ENCODE results near the gene HMCN1. TPM values are rescaled to one million over a fixed set of nuclear protein-coding genes. Genes with fewer than 3 reads are reported as not detected.

Gene HMCN1
- total and polyA plus RNA-seq, 4 donors = 10.6 to 20.0 (median 16.8) TPM

GRCh38 chr1:185704181-185704580, 30.0 kb upstream of the HMCN1 start:
- no CpG with 5 or more reads among the region's 3 CpGs for WGBS (ENCODE audit: insufficient coverage)
- DNase-seq (ENCODE audit: low read depth in 4 of 6, low spot score in 6 of 6) = no peak
- H3K9me3 ChIP-seq (ENCODE audit: control insufficient read depth, insufficient read depth, low read length) = no peaks in the 10 kb centered on the region
- no peaks in the 10 kb centered on the region for H3K4me1 ChIP-seq (ENCODE audit: control insufficient read depth, insufficient read depth, low read length)
- no peaks in the 10 kb centered on the region for H3K27me3 ChIP-seq (ENCODE audit: control insufficient read depth, insufficient read depth, low read length)
- H3K36me3 ChIP-seq (ENCODE audit: control insufficient read depth, insufficient read depth, low read length) = no peaks in the 10 kb centered on the region
- H3K27ac ChIP-seq (ENCODE audit: low read depth, low read length) = no peak overlapping the region
- H3K4me3 ChIP-seq (ENCODE audit: low read depth, low read length) = no peak overlapping the region

GRCh38 chr1:185716095-185716494, 18.1 kb upstream of the HMCN1 start:
- H3K4me3 ChIP-seq (ENCODE audit: low read depth, low read length) = no peak overlapping the region
- no peak overlapping the region for H3K27ac ChIP-seq (ENCODE audit: low read depth, low read length)
- DNase-seq (ENCODE audit: low read depth in 4 of 6, low spot score in 6 of 6) = no peak
- H3K36me3 ChIP-seq (ENCODE audit: control insufficient read depth, insufficient read depth, low read length) = no peaks in the 10 kb centered on the region
- no peaks in the 10 kb centered on the region for H3K4me1 ChIP-seq (ENCODE audit: control insufficient read depth, insufficient read depth, low read length)
- no peaks in the 10 kb centered on the region for H3K27me3 ChIP-seq (ENCODE audit: control insufficient read depth, insufficient read depth, low read length)
- WGBS (ENCODE audit: insufficient coverage) = no CpG with 5 or more reads among the region's 3 CpGs
- H3K9me3 ChIP-seq (ENCODE audit: control insufficient read depth, insufficient read depth, low read length) = no peaks in the 10 kb centered on the region

- DNase-seq (ENCODE audit: low read depth in 4 of 6, low spot score in 6 of 6) = peak in 1 of 6 donors; percentile 6
- no peaks in the 10 kb centered on the region for H3K36me3 ChIP-seq (ENCODE audit: control insufficient read depth, insufficient read depth, low read length)
- H3K4me3 ChIP-seq (ENCODE audit: low read depth, low read length) = no peak overlapping the region
- H3K27ac ChIP-seq (ENCODE audit: low read depth, low read length) = no peak overlapping the region
- WGBS (ENCODE audit: insufficient coverage) = 29% methylated on average over 2 of the region's 4 CpGs
- H3K9me3 ChIP-seq (ENCODE audit: control insufficient read depth, insufficient read depth, low read length) = no peaks in the 10 kb centered on the region
- H3K4me1 ChIP-seq (ENCODE audit: control insufficient read depth, insufficient read depth, low read length) = no peaks in the 10 kb centered on the region
- no peaks in the 10 kb centered on the region for H3K27me3 ChIP-seq (ENCODE audit: control insufficient read depth, insufficient read depth, low read length)
Observed at GRCh38 chr1:185719021-185719420, 15.2 kb upstream of the HMCN1 start.

GRCh38 chr1:185720633-185721272, 13.4 kb upstream of the HMCN1 start:
- H3K9me3 ChIP-seq (ENCODE audit: control insufficient read depth, insufficient read depth, low read length) = no peaks in the 10 kb centered on the region
- no peak overlapping the region for H3K27ac ChIP-seq (ENCODE audit: low read depth, low read length)
- H3K4me3 ChIP-seq (ENCODE audit: low read depth, low read length) = no peak overlapping the region
- no peaks in the 10 kb centered on the region for H3K36me3 ChIP-seq (ENCODE audit: control insufficient read depth, insufficient read depth, low read length)
- no peaks in the 10 kb centered on the region for H3K4me1 ChIP-seq (ENCODE audit: control insufficient read depth, insufficient read depth, low read length)
- no peaks in the 10 kb centered on the region for H3K27me3 ChIP-seq (ENCODE audit: control insufficient read depth, insufficient read depth, low read length)
- DNase-seq (ENCODE audit: low read depth in 4 of 6, low spot score in 6 of 6) = peak in 4 of 6 donors; percentile 35 to 90 (median 59)
- no CpG with 5 or more reads among the region's 2 CpGs for WGBS (ENCODE audit: insufficient coverage)

- H3K27ac ChIP-seq (ENCODE audit: low read depth, low read length) = no peak overlapping the region
- DNase-seq (ENCODE audit: low read depth in 4 of 6, low spot score in 6 of 6) = no peak
- no peaks in the 10 kb centered on the region for H3K9me3 ChIP-seq (ENCODE audit: control insufficient read depth, insufficient read depth, low read length)
- no peaks in the 10 kb centered on the region for H3K27me3 ChIP-seq (ENCODE audit: control insufficient read depth, insufficient read depth, low read length)
- no peaks in the 10 kb centered on the region for H3K36me3 ChIP-seq (ENCODE audit: control insufficient read depth, insufficient read depth, low read length)
- H3K4me1 ChIP-seq (ENCODE audit: control insufficient read depth, insufficient read depth, low read length) = no peaks in the 10 kb centered on the region
- H3K4me3 ChIP-seq (ENCODE audit: low read depth, low read length) = no peak overlapping the region
Observed at GRCh38 chr1:185721553-185721952, 12.6 kb upstream of the HMCN1 start.

GRCh38 chr1:185722098-185722497, 12.1 kb upstream of the HMCN1 start:
- Histone ChIP-seq H3K4me3 (ENCODE audit: low read depth, low read length) (no peak overlapping the region), H3K27me3 (ENCODE audit: control insufficient read depth, insufficient read depth, low read length) (no peaks in the 10 kb centered on the region), H3K27ac (ENCODE audit: low read depth, low read length) (no peak overlapping the region), H3K9me3 (ENCODE audit: control insufficient read depth, insufficient read depth, low read length) (no peaks in the 10 kb centered on the region), H3K4me1 (ENCODE audit: control insufficient read depth, insufficient read depth, low read length) (no peaks in the 10 kb centered on the region), H3K36me3 (ENCODE audit: control insufficient read depth, insufficient read depth, low read length) (no peaks in the 10 kb centered on the region)
- DNase-seq (ENCODE audit: low read depth in 4 of 6, low spot score in 6 of 6) = peak in 1 of 6 donors; percentile 37
- no CpG with 5 or more reads among the region's 2 CpGs for WGBS (ENCODE audit: insufficient coverage)

GRCh38 chr1:185727726-185728125, 6.5 kb upstream of the HMCN1 start:
- no peak overlapping the region for H3K4me3 ChIP-seq (ENCODE audit: low read depth, low read length)

GRCh38 chr1:185731446-185731845, 2.7 kb upstream of the HMCN1 start:
- no peak for DNase-seq (ENCODE audit: low read depth in 4 of 6, low spot score in 6 of 6)
- no peaks in the 10 kb centered on the region for H3K27me3 ChIP-seq (ENCODE audit: control insufficient read depth, insufficient read depth, low read length)
- no peak overlapping the region for H3K27ac ChIP-seq (ENCODE audit: low read depth, low read length)
- H3K9me3 ChIP-seq (ENCODE audit: control insufficient read depth, insufficient read depth, low read length) = peaks cover 4% of the 10 kb centered on the region
- no peaks in the 10 kb centered on the region for H3K36me3 ChIP-seq (ENCODE audit: control insufficient read depth, insufficient read depth, low read length)
- H3K4me1 ChIP-seq (ENCODE audit: control insufficient read depth, insufficient read depth, low read length) = peaks cover 7% of the 10 kb centered on the region
- no peak overlapping the region for H3K4me3 ChIP-seq (ENCODE audit: low read depth, low read length)
- WGBS (ENCODE audit: insufficient coverage) = no CpG with 5 or more reads among the region's 1 CpG

More at GRCh38 chr1:185727726-185728125, 6.5 kb upstream of the HMCN1 start:
- no peak overlapping the region for H3K27ac ChIP-seq (ENCODE audit: low read depth, low read length)
- no peaks in the 10 kb centered on the region for H3K4me1 ChIP-seq (ENCODE audit: control insufficient read depth, insufficient read depth, low read length)
- no peak for DNase-seq (ENCODE audit: low read depth in 4 of 6, low spot score in 6 of 6)
- no CpG with 5 or more reads among the region's 2 CpGs for WGBS (ENCODE audit: insufficient coverage)
- H3K9me3 ChIP-seq (ENCODE audit: control insufficient read depth, insufficient read depth, low read length) = peaks cover 4% of the 10 kb centered on the region
- no peaks in the 10 kb centered on the region for H3K27me3 ChIP-seq (ENCODE audit: control insufficient read depth, insufficient read depth, low read length)
- H3K36me3 ChIP-seq (ENCODE audit: control insufficient read depth, insufficient read depth, low read length) = no peaks in the 10 kb centered on the region

GRCh38 chr1:185732951-185733350, 1.2 kb upstream of the HMCN1 start:
- no peaks in the 10 kb centered on the region for H3K27me3 ChIP-seq (ENCODE audit: control insufficient read depth, insufficient read depth, low read length)
- DNase-seq (ENCODE audit: low read depth in 4 of 6, low spot score in 6 of 6) = no peak
- WGBS (ENCODE audit: insufficient coverage) = 66% methylated on average over 2 of the region's 5 CpGs
- H3K4me3 ChIP-seq (ENCODE audit: low read depth, low read length) = no peak overlapping the region
- peaks cover 7% of the 10 kb centered on the region for H3K4me1 ChIP-seq (ENCODE audit: control insufficient read depth, insufficient read depth, low read length)
- no peaks in the 10 kb centered on the region for H3K36me3 ChIP-seq (ENCODE audit: control insufficient read depth, insufficient read depth, low read length)
- peaks cover 4% of the 10 kb centered on the region for H3K9me3 ChIP-seq (ENCODE audit: control insufficient read depth, insufficient read depth, low read length)
- H3K27ac ChIP-seq (ENCODE audit: low read depth, low read length) = no peak overlapping the region

- Histone ChIP-seq H3K36me3 (ENCODE audit: control insufficient read depth, insufficient read depth, low read length) (no peaks in the 10 kb centered on the region), H3K9me3 (ENCODE audit: control insufficient read depth, insufficient read depth, low read length) (peaks cover 4% of the 10 kb centered on the region), H3K4me3 (ENCODE audit: low read depth, low read length) (peak overlapping the region; percentile 64), H3K27me3 (ENCODE audit: control insufficient read depth, insufficient read depth, low read length) (no peaks in the 10 kb centered on the region), H3K4me1 (ENCODE audit: control insufficient read depth, insufficient read depth, low read length) (peaks cover 7% of the 10 kb centered on the region), H3K27ac (ENCODE audit: low read depth, low read length) (peak overlapping the region; percentile 79)
- WGBS (ENCODE audit: insufficient coverage) = no CpG with 5 or more reads among the region's 10 CpGs
- DNase-seq (ENCODE audit: low read depth in 4 of 6, low spot score in 6 of 6) = peak in 2 of 6 donors; percentile 9 to 34
Observed at GRCh38 chr1:185734929-185735700, 924 bp downstream of the HMCN1 start.

All from spinal cord (tissue), 10 donors.